Measurements from ENCODE around the gene NRXN3. TPM values are rescaled to one million over a fixed set of nuclear protein-coding genes. Genes with fewer than 3 reads are reported as not detected.
"Not testable (repeated sequence)": the region's sequence is repeated elsewhere in the genome, so short reads cannot be mapped to it uniquely, and the experiment has no call there.

NRXN3 gene
- polyA plus RNA-seq, 4 donors = 6.4 to 7.2 (median 7.0) TPM

DNA sequence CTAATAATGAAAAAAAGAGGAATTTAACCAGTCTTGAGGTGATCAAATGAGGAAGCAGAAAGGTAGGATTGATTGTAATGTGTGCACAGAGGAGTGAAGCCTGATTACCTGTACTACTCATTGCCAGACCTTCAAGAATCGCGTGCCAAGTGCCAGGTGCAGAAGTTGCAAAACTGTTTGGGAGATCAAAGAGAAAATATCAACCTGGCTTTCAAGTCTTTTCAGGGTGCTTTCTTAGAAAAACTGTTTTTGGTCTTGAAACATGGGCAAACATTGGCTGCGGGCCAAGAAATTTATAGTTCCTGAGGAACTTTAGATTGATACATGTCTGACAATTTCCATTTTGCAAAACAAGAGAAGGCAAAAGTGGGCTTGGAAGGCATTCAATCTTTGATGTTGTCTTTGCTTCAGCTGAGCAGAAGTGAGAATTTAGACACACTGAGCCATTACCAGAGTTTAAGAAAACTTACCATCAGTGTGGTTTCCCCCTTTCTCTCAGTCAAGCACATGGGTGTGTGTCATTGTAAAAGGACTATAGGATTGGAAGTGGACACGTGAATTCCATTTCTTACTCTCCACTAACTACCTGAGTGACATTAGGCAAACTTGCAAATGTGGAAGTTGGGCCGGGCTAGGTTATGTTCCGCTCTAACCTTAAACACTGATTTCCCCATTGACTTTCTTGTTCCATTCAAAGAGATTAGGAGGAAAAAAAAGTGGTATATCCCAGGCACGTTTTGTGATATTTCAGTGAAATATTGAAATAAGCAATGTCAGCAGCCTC is 1555.0 kb downstream of the NRXN3 start:
- DNase-seq (ENCODE audit: low read depth in 4 of 4, low spot score in 3 of 4) = no peak

DNA sequence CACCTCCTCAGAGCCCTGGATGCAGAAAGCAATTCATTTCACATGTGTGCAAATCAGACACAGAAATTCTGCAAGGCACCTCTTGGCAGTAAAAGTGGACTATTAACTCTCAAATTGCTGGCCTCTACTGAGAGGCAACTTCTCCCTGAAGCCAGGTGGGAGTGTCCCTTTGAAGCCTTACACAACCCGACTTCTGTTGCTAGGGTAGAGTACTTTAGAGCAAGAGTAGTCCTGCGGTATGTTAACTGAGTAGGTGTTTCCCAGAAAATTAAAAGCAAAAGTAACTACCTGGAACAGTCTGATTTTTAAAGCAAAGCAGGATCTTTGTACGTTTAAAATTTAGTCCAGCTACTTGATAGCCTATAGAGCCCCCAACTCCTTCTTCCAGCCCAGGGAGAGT is 1557.7 kb downstream of the NRXN3 start:
- DNase-seq (ENCODE audit: low read depth in 4 of 4, low spot score in 3 of 4) = no peak

DNA sequence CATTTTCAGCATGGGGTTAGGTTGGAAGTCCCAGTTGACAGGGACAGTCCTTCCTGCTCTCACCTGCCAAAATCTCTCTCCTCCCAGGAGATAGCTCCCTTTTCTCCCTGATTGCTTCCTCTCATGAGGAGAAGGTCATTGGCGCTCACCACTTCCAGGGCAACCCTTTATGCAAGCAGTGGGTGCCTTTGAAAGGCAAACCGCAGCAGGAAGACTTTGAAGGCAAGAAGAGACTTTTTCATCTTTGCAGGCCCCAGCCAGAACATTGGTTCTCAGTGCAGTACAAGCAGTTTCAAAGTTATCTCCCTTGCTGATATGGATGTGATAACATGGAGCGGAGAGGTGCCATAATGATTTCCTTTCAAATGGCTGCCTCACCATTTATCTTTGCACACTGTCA is 1558.2 kb downstream of the NRXN3 start:
- no peak for DNase-seq (ENCODE audit: low read depth in 4 of 4, low spot score in 3 of 4)

GRCh38 chr14:79729731-79730130 is 1559.6 kb downstream of the NRXN3 start:
- DNase-seq (ENCODE audit: low read depth in 4 of 4, low spot score in 3 of 4) = no peak

- no peak for DNase-seq (ENCODE audit: low read depth in 4 of 4, low spot score in 3 of 4)
Measured at GRCh38 chr14:79730196-79730595, 1560.0 kb downstream of the NRXN3 start.

GRCh38 chr14:79730953-79731352 is 1560.8 kb downstream of the NRXN3 start:
- no peak for DNase-seq (ENCODE audit: low read depth in 4 of 4, low spot score in 3 of 4)

DNA sequence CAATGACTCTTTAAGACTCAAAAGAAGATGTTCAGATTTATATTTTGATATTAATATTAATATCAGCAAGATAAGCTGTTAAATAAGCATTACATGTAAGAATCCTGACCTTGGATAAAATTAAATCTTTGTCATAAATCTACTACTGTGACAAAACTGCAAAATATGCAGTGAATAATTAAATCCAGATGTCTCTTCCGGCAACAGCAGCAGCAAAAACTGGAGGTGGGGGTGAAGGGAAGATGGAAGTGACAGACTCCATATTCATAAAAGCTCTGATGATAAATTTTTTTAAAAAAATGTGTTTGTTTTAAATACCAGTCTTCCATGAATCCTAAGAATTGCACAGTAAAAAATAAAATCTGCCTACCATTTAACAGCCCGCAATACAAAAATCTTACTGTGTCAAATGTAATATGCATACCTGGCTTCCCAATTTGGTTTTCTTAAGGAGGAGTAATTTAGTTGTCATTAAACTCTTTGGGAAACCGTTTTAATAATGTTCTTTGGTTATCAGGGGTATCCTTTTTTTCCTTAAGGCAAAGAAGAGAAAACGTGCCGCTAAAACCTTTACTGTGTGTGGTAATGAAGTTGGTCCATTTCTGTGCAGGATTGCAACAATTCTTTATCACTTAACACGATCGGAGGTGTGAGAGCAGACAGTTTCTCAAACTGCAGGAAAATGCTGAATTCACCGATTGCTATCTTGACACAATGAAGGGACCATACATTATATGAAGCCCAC is 1562.9 kb downstream of the NRXN3 start:
- no peak for DNase-seq (ENCODE audit: low read depth in 4 of 4, low spot score in 3 of 4)

- no peak for DNase-seq (ENCODE audit: low read depth in 4 of 4, low spot score in 3 of 4)
Measured at GRCh38 chr14:79734151-79734550, 1564.0 kb downstream of the NRXN3 start.

GRCh38 chr14:79734656-79735055 is 1564.5 kb downstream of the NRXN3 start:
- DNase-seq (ENCODE audit: low read depth in 4 of 4, low spot score in 3 of 4) = no peak

DNA sequence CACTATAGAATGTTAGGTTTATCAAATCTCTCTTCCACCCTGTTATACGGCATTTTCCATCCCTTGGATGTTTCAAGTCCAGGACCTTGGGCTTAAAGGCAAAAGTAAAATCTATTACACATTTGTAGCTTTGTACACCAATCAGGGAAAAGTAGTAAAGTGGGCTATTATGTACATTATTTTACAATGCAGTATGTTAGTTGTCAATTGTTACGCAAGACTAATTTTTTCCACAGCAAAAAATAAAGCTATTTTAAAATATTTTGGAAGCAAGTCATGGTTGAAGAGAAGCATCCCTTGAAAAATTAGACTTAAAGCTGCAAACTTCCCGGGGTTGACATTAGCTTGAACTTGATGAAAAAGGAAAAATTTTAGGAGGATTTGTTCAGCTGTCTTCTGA is 1564.9 kb downstream of the NRXN3 start:
- DNase-seq (ENCODE audit: low read depth in 4 of 4, low spot score in 3 of 4) = no peak

GRCh38 chr14:79740066-79740601 is 1570.0 kb downstream of the NRXN3 start:
- no peak for DNase-seq (ENCODE audit: low read depth in 4 of 4, low spot score in 3 of 4)

DNA sequence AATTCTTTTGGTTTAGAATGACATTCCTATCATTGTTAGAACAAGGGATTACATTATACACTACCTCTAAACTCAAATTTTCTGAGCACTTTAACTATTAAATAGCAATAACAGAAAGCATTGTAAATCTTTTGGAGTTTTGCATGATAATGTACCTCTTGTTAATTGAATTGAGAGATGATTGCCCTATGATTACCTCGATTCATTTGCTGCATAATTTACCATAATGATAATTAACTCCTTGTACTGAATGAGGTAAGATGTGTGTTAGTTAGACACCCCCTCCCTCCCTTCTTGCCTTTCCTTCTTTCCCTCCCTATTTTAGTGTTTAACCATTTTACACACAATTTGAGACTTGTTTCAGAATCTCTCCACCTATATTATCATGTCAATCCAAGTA is 1572.0 kb downstream of the NRXN3 start:
- DNase-seq (ENCODE audit: low read depth in 4 of 4, low spot score in 3 of 4) = no peak

DNA sequence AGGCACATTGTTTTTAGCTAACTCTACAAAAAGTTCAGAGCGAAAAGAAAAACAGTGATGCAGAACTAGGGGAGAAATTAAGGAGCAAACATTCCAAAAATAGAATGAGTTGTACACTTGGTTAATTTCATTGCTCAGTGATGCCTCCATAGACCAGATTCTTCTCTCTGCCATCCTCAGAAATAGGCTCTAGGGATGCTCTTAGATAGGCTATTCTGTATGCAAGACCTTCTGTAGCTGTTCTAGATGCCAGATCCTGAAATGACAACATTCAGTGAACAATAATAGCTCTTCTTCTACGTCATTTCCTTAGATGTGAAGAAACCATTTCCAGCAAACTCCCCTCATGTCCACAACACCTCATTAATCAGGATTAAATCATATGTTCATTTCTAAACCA is 1574.9 kb downstream of the NRXN3 start:
- DNase-seq (ENCODE audit: low read depth in 4 of 4, low spot score in 3 of 4) = no peak

DNA sequence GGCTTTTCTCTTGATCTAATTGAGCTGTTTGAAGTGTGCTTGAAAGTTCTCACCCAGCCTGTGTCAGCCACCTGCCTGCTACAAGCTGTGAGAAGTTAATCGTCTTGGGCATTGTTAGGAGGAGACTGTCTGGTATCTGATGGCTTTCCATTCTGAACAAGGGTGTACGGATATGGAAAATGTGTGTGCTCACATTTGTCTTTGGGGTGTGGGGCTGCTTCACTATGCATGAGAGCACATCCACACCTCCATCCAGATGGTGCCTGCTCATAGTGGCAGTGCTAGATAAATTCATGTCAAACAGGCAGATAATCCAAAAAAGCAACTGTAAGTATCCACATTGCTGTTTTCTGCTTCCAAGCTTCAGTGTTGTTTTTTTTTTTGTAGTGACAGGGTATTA is 1578.9 kb downstream of the NRXN3 start:
- DNase-seq (ENCODE audit: low read depth in 4 of 4, low spot score in 3 of 4) = no peak

GRCh38 chr14:79758985-79759384 is 1588.8 kb downstream of the NRXN3 start:
- DNase-seq (ENCODE audit: low read depth in 4 of 4, low spot score in 3 of 4) = no peak

- no peak for DNase-seq (ENCODE audit: low read depth in 4 of 4, low spot score in 3 of 4)
Measured at GRCh38 chr14:79764323-79764722, 1594.2 kb downstream of the NRXN3 start.

- no peak for DNase-seq (ENCODE audit: low read depth in 4 of 4, low spot score in 3 of 4)
Measured at GRCh38 chr14:79766511-79766910, 1596.3 kb downstream of the NRXN3 start.

GRCh38 chr14:79767251-79767650 is 1597.1 kb downstream of the NRXN3 start:
- no peak for DNase-seq (ENCODE audit: low read depth in 4 of 4, low spot score in 3 of 4)

GRCh38 chr14:79767721-79768120 is 1597.5 kb downstream of the NRXN3 start:
- not testable (repeated sequence) for DNase-seq (ENCODE audit: low read depth in 4 of 4, low spot score in 3 of 4)

- no peak for DNase-seq (ENCODE audit: low read depth in 4 of 4, low spot score in 3 of 4)
Measured at GRCh38 chr14:79781882-79782281, 1611.7 kb downstream of the NRXN3 start.

DNA sequence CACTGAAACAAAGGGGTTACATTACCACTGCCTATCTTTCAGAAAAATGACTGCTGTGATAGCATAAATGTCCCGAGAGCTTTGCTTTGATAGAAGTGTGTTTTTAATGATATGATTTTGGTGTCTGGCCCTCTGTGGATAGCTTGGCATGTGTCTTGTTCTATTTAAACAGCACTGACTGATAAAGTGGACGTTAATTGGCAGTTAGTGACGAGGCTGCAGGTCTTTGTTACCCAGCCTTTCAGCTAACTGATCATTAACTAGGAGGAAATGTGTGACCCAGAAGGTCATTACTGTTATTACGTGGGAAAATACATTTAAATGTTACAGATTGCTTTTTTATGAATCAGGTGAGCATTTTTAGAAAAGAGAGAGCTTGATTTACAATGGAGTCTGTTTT is 1612.9 kb downstream of the NRXN3 start:
- DNase-seq (ENCODE audit: low read depth in 4 of 4, low spot score in 3 of 4) = no peak

GRCh38 chr14:79786522-79786921 is 1616.3 kb downstream of the NRXN3 start:
- DNase-seq (ENCODE audit: low read depth in 4 of 4, low spot score in 3 of 4) = no peak

Measured in left renal pelvis (tissue), 4 donors.